ENCODE data around the gene TAOK2. TPM values are rescaled to one million over a fixed set of nuclear protein-coding genes. Genes with fewer than 3 reads are reported as not detected.

Gene TAOK2
- polyA plus RNA-seq, 4 donors, result 33.2 to 59.3 (median 39.4) TPM

- no peak for DNase-seq (ENCODE audit: low read depth in 4 of 4, low spot score in 3 of 4)
Observed at GRCh38 chr16:29962344-29962994, 11.2 kb upstream of the TAOK2 start.

- DNase-seq (ENCODE audit: low read depth in 4 of 4, low spot score in 3 of 4), result no peak
Observed at GRCh38 chr16:29963021-29963743, 10.5 kb upstream of the TAOK2 start.

- no peak for DNase-seq (ENCODE audit: low read depth in 4 of 4, low spot score in 3 of 4)
Observed at GRCh38 chr16:29968205-29968604, 5.5 kb upstream of the TAOK2 start.

- no peak for DNase-seq (ENCODE audit: low read depth in 4 of 4, low spot score in 3 of 4)
Observed at GRCh38 chr16:29971304-29971703, 2.4 kb upstream of the TAOK2 start.

GRCh38 chr16:29972500-29972899 is 1.2 kb upstream of the TAOK2 start:
- DNase-seq (ENCODE audit: low read depth in 4 of 4, low spot score in 3 of 4), result no peak

- DNase-seq (ENCODE audit: low read depth in 4 of 4, low spot score in 3 of 4), result no peak
Observed at GRCh38 chr16:29972992-29973383, 680 bp upstream of the TAOK2 start.

GRCh38 chr16:29974291-29975133 is 844 bp downstream of the TAOK2 start:
- DNase-seq (ENCODE audit: low read depth in 4 of 4, low spot score in 3 of 4), result no peak

GRCh38 chr16:29975134-29975538 is 1.5 kb downstream of the TAOK2 start:
- no peak for DNase-seq (ENCODE audit: low read depth in 4 of 4, low spot score in 3 of 4)

- no peak for DNase-seq (ENCODE audit: low read depth in 4 of 4, low spot score in 3 of 4)
Observed at GRCh38 chr16:29975811-29976511, 2.3 kb downstream of the TAOK2 start.

- DNase-seq (ENCODE audit: low read depth in 4 of 4, low spot score in 3 of 4), result no peak
Observed at GRCh38 chr16:29977063-29977825, 3.6 kb downstream of the TAOK2 start.

- DNase-seq (ENCODE audit: low read depth in 4 of 4, low spot score in 3 of 4), result no peak
Observed at GRCh38 chr16:29978081-29978480, 4.4 kb downstream of the TAOK2 start.

- DNase-seq (ENCODE audit: low read depth in 4 of 4, low spot score in 3 of 4), result no peak
Observed at GRCh38 chr16:29978564-29979270, 5.0 kb downstream of the TAOK2 start.

- no peak for DNase-seq (ENCODE audit: low read depth in 4 of 4, low spot score in 3 of 4)
Observed at GRCh38 chr16:29982560-29983419, 9.1 kb downstream of the TAOK2 start.

- no peak for DNase-seq (ENCODE audit: low read depth in 4 of 4, low spot score in 3 of 4)
Observed at GRCh38 chr16:29983420-29984136, 9.9 kb downstream of the TAOK2 start.

- DNase-seq (ENCODE audit: low read depth in 4 of 4, low spot score in 3 of 4), result no peak
Observed at GRCh38 chr16:29984137-29984763, 10.6 kb downstream of the TAOK2 start.

- DNase-seq (ENCODE audit: low read depth in 4 of 4, low spot score in 3 of 4), result no peak
Observed at GRCh38 chr16:29984764-29985147, 11.1 kb downstream of the TAOK2 start.

- DNase-seq (ENCODE audit: low read depth in 4 of 4, low spot score in 3 of 4), result no peak
Observed at GRCh38 chr16:29985271-29985811, 11.7 kb downstream of the TAOK2 start.
